ENCODE data around the gene SEC24D.

The SEC24D gene

GRCh38 chr4:118823471-118823870 is 12.5 kb downstream of the SEC24D start:
- Histone ChIP-seq H3K9ac (ENCODE audit: low read depth, low read length) (no peak overlapping the region), H3K9me3 (replicated peaks; ENCODE audit: low read length) (no peaks in the 10 kb centered on the region), H3K4me2 (ENCODE audit: low read length) (no peak overlapping the region), H3K27me3 (ENCODE audit: control insufficient read depth, insufficient read depth, low read length) (no peaks in the 10 kb centered on the region), H3K4me1 (ENCODE audit: control insufficient read depth, insufficient read depth, low read length) (peaks cover 26% of the 10 kb centered on the region), H3K4me3 (ENCODE audit: low read length) (no peak overlapping the region), H3K36me3 (ENCODE audit: insufficient read depth, low read length) (peaks cover 70% of the 10 kb centered on the region)

GRCh38 chr4:118821590-118822293 is 14.2 kb downstream of the SEC24D start:
- no peaks in the 10 kb centered on the region for H3K27me3 ChIP-seq (ENCODE audit: control insufficient read depth, insufficient read depth, low read length)
- H3K4me3 ChIP-seq (ENCODE audit: low read length): no peak overlapping the region
- no peak overlapping the region for H3K9ac ChIP-seq (ENCODE audit: low read depth, low read length)
- H3K36me3 ChIP-seq (ENCODE audit: insufficient read depth, low read length): peaks cover 68% of the 10 kb centered on the region
- H3K4me2 ChIP-seq (ENCODE audit: low read length): no peak overlapping the region
- no peaks in the 10 kb centered on the region for H3K9me3 ChIP-seq (replicated peaks; ENCODE audit: low read length)
- peaks cover 16% of the 10 kb centered on the region for H3K4me1 ChIP-seq (ENCODE audit: control insufficient read depth, insufficient read depth, low read length)

GRCh38 chr4:118817178-118817930 is 18.6 kb downstream of the SEC24D start:
- Histone ChIP-seq H3K4me3 (ENCODE audit: low read length) (no peak overlapping the region), H3K9ac (ENCODE audit: low read depth, low read length) (no peak overlapping the region), H3K36me3 (ENCODE audit: insufficient read depth, low read length) (peaks cover 75% of the 10 kb centered on the region), H3K27me3 (ENCODE audit: control insufficient read depth, insufficient read depth, low read length) (no peaks in the 10 kb centered on the region), H3K4me1 (ENCODE audit: control insufficient read depth, insufficient read depth, low read length) (peaks cover 13% of the 10 kb centered on the region), H3K4me2 (ENCODE audit: low read length) (no peak overlapping the region), H3K9me3 (replicated peaks; ENCODE audit: low read length) (no peaks in the 10 kb centered on the region)

GRCh38 chr4:118816538-118817177 is 19.3 kb downstream of the SEC24D start:
- Histone ChIP-seq H3K4me1 (ENCODE audit: control insufficient read depth, insufficient read depth, low read length) (peaks cover 16% of the 10 kb centered on the region), H3K9me3 (replicated peaks; ENCODE audit: low read length) (no peaks in the 10 kb centered on the region), H3K36me3 (ENCODE audit: insufficient read depth, low read length) (peaks cover 75% of the 10 kb centered on the region), H3K4me3 (ENCODE audit: low read length) (no peak overlapping the region), H3K4me2 (ENCODE audit: low read length) (no peak overlapping the region), H3K9ac (ENCODE audit: low read depth, low read length) (no peak overlapping the region), H3K27me3 (ENCODE audit: control insufficient read depth, insufficient read depth, low read length) (no peaks in the 10 kb centered on the region)

GRCh38 chr4:118814891-118815290 is 21.0 kb downstream of the SEC24D start:
- Histone ChIP-seq H3K9me3 (replicated peaks; ENCODE audit: low read length) (no peaks in the 10 kb centered on the region), H3K4me2 (ENCODE audit: low read length) (no peak overlapping the region), H3K4me3 (ENCODE audit: low read length) (no peak overlapping the region), H3K4me1 (ENCODE audit: control insufficient read depth, insufficient read depth, low read length) (peaks cover 28% of the 10 kb centered on the region), H3K27me3 (ENCODE audit: control insufficient read depth, insufficient read depth, low read length) (no peaks in the 10 kb centered on the region), H3K36me3 (ENCODE audit: insufficient read depth, low read length) (peaks cover 86% of the 10 kb centered on the region), H3K9ac (ENCODE audit: low read depth, low read length) (no peak overlapping the region)

- Histone ChIP-seq H3K4me1 (ENCODE audit: control insufficient read depth, insufficient read depth, low read length) (peaks cover 30% of the 10 kb centered on the region), H3K36me3 (ENCODE audit: insufficient read depth, low read length) (peaks cover 90% of the 10 kb centered on the region), H3K27me3 (ENCODE audit: control insufficient read depth, insufficient read depth, low read length) (no peaks in the 10 kb centered on the region), H3K9ac (ENCODE audit: low read depth, low read length) (no peak overlapping the region), H3K4me2 (ENCODE audit: low read length) (no peak overlapping the region), H3K9me3 (replicated peaks; ENCODE audit: low read length) (no peaks in the 10 kb centered on the region), H3K4me3 (ENCODE audit: low read length) (no peak overlapping the region)
Observed at GRCh38 chr4:118814058-118814457, 21.9 kb downstream of the SEC24D start.

GRCh38 chr4:118813561-118813960 is 22.4 kb downstream of the SEC24D start:
- H3K4me3 ChIP-seq (ENCODE audit: low read length): no peak overlapping the region
- H3K4me2 ChIP-seq (ENCODE audit: low read length): no peak overlapping the region
- H3K4me1 ChIP-seq (ENCODE audit: control insufficient read depth, insufficient read depth, low read length): peaks cover 30% of the 10 kb centered on the region
- no peaks in the 10 kb centered on the region for H3K27me3 ChIP-seq (ENCODE audit: control insufficient read depth, insufficient read depth, low read length)
- no peaks in the 10 kb centered on the region for H3K9me3 ChIP-seq (replicated peaks; ENCODE audit: low read length)
- H3K9ac ChIP-seq (ENCODE audit: low read depth, low read length): no peak overlapping the region
- peaks cover 92% of the 10 kb centered on the region for H3K36me3 ChIP-seq (ENCODE audit: insufficient read depth, low read length)

GRCh38 chr4:118811832-118812231 is 24.1 kb downstream of the SEC24D start:
- Histone ChIP-seq H3K4me1 (ENCODE audit: control insufficient read depth, insufficient read depth, low read length) (peaks cover 27% of the 10 kb centered on the region), H3K9ac (ENCODE audit: low read depth, low read length) (peak overlapping the region; percentile 39), H3K9me3 (replicated peaks; ENCODE audit: low read length) (no peaks in the 10 kb centered on the region), H3K4me3 (ENCODE audit: low read length) (no peak overlapping the region), H3K27me3 (ENCODE audit: control insufficient read depth, insufficient read depth, low read length) (no peaks in the 10 kb centered on the region), H3K4me2 (ENCODE audit: low read length) (no peak overlapping the region), H3K36me3 (ENCODE audit: insufficient read depth, low read length) (peaks cover 96% of the 10 kb centered on the region)

- no peak overlapping the region for H3K4me3 ChIP-seq (ENCODE audit: low read length)
- H3K9me3 ChIP-seq (replicated peaks; ENCODE audit: low read length): no peaks in the 10 kb centered on the region
- peaks cover 20% of the 10 kb centered on the region for H3K4me1 ChIP-seq (ENCODE audit: control insufficient read depth, insufficient read depth, low read length)
- H3K9ac ChIP-seq (ENCODE audit: low read depth, low read length): peak overlapping the region; percentile 39
- peaks cover 96% of the 10 kb centered on the region for H3K36me3 ChIP-seq (ENCODE audit: insufficient read depth, low read length)
- peak overlapping the region; percentile 18 for H3K4me2 ChIP-seq (ENCODE audit: low read length)
- no peaks in the 10 kb centered on the region for H3K27me3 ChIP-seq (ENCODE audit: control insufficient read depth, insufficient read depth, low read length)
Observed at GRCh38 chr4:118810991-118811764, 24.7 kb downstream of the SEC24D start.

- Histone ChIP-seq H3K9ac (ENCODE audit: low read depth, low read length) (no peak overlapping the region), H3K4me1 (ENCODE audit: control insufficient read depth, insufficient read depth, low read length) (peaks cover 20% of the 10 kb centered on the region), H3K9me3 (replicated peaks; ENCODE audit: low read length) (no peaks in the 10 kb centered on the region), H3K36me3 (ENCODE audit: insufficient read depth, low read length) (peaks cover 93% of the 10 kb centered on the region), H3K27me3 (ENCODE audit: control insufficient read depth, insufficient read depth, low read length) (no peaks in the 10 kb centered on the region), H3K4me3 (ENCODE audit: low read length) (no peak overlapping the region), H3K4me2 (ENCODE audit: low read length) (no peak overlapping the region)
Observed at GRCh38 chr4:118807659-118808058, 28.3 kb downstream of the SEC24D start.

GRCh38 chr4:118803253-118803652 is 32.7 kb downstream of the SEC24D start:
- H3K36me3 ChIP-seq (ENCODE audit: insufficient read depth, low read length): peaks cover 92% of the 10 kb centered on the region
- no peaks in the 10 kb centered on the region for H3K9me3 ChIP-seq (replicated peaks; ENCODE audit: low read length)
- no peak overlapping the region for H3K9ac ChIP-seq (ENCODE audit: low read depth, low read length)
- H3K4me3 ChIP-seq (ENCODE audit: low read length): no peak overlapping the region
- no peaks in the 10 kb centered on the region for H3K4me1 ChIP-seq (ENCODE audit: control insufficient read depth, insufficient read depth, low read length)
- no peak overlapping the region for H3K4me2 ChIP-seq (ENCODE audit: low read length)
- no peaks in the 10 kb centered on the region for H3K27me3 ChIP-seq (ENCODE audit: control insufficient read depth, insufficient read depth, low read length)

Data from skeletal muscle satellite cell (primary cell).